UCSD-AML1 (cell line): ENCODE measurements around the gene RGS10.

Experiments used
- DNase-seq: peaks from one replicate; lab custom pipeline; 2025; ENCODE audit not compliant: unreplicated experiment; lab: John Stamatoyannopoulos, UW

Gene RGS10

GRCh38 chr10:119520283-119520682 lies 22.2 kb downstream of the RGS10 start:
- DNase-seq, result no peak

GRCh38 chr10:119518936-119519335 lies 23.6 kb downstream of the RGS10 start:
- DNase-seq, result no peak

- DNase-seq, result no peak
Measured at GRCh38 chr10:119518176-119518575, 24.3 kb downstream of the RGS10 start.

GRCh38 chr10:119517235-119518141 lies 25.0 kb downstream of the RGS10 start:
- DNase-seq, result peak; percentile 75

- DNase-seq, result peak; percentile 75
Measured at GRCh38 chr10:119516381-119517234, 25.9 kb downstream of the RGS10 start.

- no peak for DNase-seq
Measured at GRCh38 chr10:119515511-119516045, 26.9 kb downstream of the RGS10 start.

- DNase-seq, result no peak
Measured at GRCh38 chr10:119514819-119515218, 27.7 kb downstream of the RGS10 start.

- DNase-seq, result no peak
Measured at GRCh38 chr10:119511828-119512515, 30.5 kb downstream of the RGS10 start.

- DNase-seq, result no peak
Measured at GRCh38 chr10:119509909-119510451, 32.5 kb downstream of the RGS10 start.

- no peak for DNase-seq
Measured at GRCh38 chr10:119507115-119507514, 35.4 kb downstream of the RGS10 start.

- DNase-seq, result no peak
Measured at GRCh38 chr10:119505588-119506315, 36.8 kb downstream of the RGS10 start.

- DNase-seq, result no peak
Measured at GRCh38 chr10:119505131-119505551, 37.4 kb downstream of the RGS10 start.

GRCh38 chr10:119504651-119505050 lies 37.9 kb downstream of the RGS10 start:
- no peak for DNase-seq

- no peak for DNase-seq
Measured at GRCh38 chr10:119503821-119504220, 38.7 kb downstream of the RGS10 start.

GRCh38 chr10:119502618-119503155 lies 39.8 kb downstream of the RGS10 start:
- no peak for DNase-seq

- DNase-seq, result peak; percentile 50
Measured at GRCh38 chr10:119502209-119502608, 40.3 kb downstream of the RGS10 start.

- DNase-seq, result no peak
Measured at GRCh38 chr10:119501690-119502089, 40.8 kb downstream of the RGS10 start.

- no peak for DNase-seq
Measured at GRCh38 chr10:119500821-119501220, 41.7 kb downstream of the RGS10 start.

GRCh38 chr10:119500123-119500795 lies 42.3 kb downstream of the RGS10 start:
- no peak for DNase-seq
